OCI-M2 (cell line): ENCODE results near the gene GLDC.

ENCODE experiments used
- DNase-seq: peaks from one replicate; lab custom pipeline; 2025; ENCODE audit not compliant: unreplicated experiment; lab: John Stamatoyannopoulos, UW

Gene GLDC

DNA sequence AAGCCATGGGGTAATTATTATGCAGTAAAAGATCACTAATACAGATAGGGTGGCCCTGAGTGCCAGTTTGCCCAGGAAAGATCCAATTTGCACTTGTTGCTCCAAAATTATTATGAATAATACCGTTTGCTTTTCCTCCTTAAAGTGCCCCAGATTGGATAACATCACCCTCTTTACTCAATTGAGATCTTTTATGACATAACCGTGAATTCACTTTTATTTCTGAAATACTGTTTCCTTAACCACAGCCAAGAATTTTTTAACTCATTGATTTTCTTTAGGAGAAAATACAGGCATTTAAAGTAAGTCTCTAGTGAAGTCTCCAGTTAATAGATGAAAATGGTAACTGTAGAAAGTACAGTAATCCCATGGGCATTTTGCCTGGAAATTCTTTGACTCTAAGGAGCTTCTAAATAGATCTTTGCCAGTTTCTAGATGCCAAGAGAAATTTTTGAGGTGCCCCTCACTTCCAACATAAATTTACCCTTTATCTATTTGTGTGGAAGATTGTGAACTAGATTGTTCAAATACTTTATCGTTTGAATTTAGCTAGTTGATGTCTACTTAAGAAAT lies 133.4 kb downstream of the GLDC start:
- DNase-seq = no peak

DNA sequence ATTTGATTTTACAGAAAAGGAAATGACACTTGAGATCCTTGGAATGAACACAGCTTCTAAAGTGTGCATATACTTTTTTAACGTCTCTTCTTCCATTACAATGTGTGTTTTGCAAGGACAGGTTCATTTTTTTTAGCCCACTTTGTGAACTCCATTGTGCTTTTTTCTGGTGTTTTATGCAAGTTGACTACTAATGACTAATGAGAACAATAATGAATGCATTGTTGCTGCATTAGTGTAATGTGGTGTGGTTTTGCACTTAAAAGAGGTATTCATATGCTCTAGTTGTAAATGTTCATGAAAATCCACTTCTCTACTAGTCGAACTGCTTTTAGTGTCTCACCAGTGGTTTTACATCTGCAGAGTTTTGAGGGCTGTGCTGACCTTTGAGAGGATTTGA lies 139.0 kb downstream of the GLDC start:
- DNase-seq = no peak

DNA sequence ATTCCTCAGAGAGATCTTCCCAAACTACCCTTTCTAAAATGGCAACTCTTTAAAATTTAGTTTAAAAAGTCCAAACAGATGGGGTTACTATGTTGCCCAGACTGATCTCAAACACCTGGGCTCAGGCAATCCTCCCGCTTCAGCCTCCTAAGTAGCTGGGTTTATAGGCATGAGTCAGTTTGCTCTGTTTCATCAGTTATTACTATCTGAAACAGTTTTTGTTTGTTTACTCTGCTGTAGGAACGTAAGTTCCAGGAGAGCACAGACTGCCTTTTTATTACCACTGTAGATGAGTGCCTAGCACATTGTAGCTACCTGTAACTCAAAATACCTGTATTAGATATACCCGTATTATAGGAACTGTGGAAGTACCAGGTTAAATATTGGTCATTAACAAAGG lies 143.1 kb downstream of the GLDC start:
- DNase-seq = no peak

DNA sequence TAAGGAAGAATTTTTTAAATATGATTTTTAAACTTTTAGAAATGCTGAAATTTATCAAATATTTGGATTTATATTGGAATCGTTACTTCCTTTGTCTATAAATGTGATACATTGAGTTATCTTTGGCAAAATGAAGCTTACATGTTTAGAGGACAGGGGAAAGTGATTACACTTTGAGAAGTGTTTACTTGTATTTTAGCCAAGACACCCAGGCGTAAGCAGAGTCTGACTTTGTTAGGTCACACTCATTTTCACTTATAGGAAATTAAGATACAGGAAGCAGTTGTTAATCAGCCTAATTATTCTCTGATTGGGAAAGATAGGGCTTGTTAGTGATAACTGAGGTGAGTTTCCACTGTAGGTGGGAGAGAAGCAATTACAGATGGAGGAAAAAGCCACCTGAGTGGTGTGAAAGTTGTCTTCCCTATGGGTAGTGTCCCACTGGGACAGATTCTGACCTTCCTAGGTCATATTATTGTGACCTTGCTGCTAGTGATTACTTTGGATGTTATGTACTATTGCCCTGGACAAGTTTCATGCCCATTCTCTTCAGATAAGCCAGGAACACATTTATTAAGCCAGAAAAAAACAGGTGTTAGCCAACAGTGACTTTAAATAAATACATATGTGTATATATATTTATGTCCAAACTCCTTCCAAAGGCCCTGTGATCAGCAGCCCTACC lies 143.9 kb downstream of the GLDC start:
- no peak for DNase-seq

DNA sequence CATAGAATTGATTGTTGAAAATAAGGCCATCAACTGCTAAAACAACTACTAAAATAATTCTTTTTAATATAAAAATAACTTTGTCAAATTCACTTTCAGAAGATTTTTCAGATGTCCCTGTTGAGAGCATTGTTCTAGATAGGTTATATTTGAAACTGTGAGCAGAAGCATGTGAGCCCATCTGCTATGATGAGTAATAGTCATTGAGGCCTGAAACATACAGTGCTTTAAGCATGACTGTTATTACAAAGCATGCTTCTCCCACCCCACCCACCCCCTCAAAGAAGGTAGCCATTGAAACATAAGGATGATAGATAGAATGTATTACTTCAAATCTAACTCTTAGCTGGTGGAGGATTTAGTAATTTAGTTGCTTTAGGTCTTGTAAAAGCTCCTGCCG lies 146.5 kb downstream of the GLDC start:
- DNase-seq = no peak

DNA sequence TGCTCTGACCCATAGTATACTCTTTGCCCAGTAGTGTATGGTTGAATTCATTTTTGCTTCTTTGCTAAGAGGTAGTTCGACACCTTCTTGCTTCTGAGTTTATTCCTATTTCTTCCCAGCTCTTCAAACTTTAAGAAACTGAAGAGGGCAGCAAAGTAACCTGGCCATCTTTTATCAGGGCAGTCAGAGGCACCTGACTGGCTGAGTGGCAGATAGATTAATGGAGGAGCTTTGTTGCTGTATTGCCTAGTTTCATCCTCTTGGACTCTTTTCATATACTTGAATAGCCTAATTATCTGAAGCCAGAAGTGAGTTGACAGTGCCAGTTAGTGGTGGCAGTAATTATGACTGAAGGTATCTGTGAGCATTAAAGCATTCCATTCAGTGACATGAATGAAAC lies 150.1 kb downstream of the GLDC start:
- no peak for DNase-seq

DNA sequence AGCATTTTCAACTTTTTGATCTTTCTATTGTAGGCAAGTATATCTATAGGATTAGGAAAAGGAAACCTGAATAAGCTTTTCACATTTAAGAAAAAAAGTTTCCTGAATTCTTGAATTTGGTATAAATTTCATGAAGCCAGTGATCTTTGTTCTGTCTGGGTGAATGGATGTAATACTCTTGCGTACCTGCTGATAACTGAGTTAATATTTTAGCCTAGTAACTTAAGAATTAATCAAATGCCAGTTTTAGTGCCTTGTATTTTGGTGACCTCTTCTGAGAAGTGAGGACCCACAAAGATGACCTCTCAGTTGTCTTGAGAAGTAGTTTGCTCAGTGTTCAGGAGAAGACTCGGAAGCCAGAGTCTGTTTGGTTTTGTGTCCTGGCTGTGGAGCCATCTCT lies 154.7 kb downstream of the GLDC start:
- DNase-seq = no peak

DNA sequence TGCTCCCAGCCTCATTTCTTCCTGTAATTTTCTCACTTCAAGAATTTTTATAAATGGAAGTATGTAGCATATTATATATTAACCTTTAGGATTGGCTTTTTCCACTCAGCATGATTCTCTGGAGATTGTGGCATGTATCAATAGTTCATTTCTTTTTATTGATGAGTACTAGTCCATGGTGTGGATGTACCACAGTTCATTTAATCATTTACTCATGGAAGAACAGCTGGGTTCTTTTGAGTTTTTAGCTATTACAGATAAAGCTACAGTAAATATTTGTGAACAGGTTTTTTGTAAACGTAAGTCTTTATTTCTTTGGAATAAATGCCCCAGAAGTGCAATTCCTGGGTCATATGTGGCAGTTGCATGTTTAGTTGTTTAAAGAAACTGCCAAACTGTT lies 156.4 kb downstream of the GLDC start:
- no peak for DNase-seq

DNA sequence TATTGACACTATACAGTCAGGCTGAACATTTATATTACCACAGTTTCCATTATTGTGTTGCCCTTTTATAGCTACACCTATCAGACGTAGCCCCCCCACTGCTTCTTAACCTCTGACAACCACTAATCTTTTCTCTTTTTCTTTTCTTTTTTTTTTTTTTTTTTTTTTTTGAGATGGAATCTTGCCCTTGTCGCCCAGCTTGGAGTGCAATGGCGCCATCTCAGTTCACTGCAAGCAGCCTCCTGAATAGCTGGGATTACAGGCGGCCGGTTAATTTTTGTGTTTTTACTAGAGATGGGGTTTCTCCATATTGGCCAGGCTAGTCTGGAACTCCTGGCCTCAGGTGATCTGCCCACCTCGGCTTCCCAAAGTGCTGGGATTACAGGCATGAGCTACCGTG lies 157.1 kb downstream of the GLDC start:
- no peak for DNase-seq

DNA sequence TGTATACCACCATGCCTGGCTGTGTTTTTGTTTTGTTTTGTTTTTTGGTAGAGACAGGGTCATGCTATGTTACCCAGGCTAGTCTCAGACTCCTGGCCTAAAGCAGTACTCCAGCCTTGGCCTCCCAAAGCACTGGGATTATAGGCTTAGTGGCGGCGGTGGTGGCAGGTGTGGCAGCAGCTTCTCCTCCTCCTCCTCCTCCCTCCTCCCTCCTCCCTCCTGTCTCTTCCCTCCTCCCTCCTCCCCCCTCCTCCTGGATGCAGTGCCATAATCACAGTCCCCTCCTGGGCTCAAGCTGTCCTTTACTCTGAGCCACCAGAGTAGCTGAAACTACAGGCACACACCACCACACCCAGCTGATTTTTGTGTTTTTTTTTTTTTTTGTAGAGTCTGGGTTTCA lies 161.3 kb downstream of the GLDC start:
- no peak for DNase-seq
